Measurements from ENCODE around the gene MEF2C. TPM values are rescaled to one million over a fixed set of nuclear protein-coding genes. Genes with fewer than 3 reads are reported as not detected.

Gene MEF2C
- total RNA-seq, 1 donor from 2014 or later: 20.5 TPM

GRCh38 chr5:88836195-88836838 is 46.7 kb downstream of the MEF2C start:
- Histone ChIP-seq H3K4me3 (ENCODE audit: insufficient read depth, low read depth, low read length) (peak overlapping the region; percentile 6), H3K27me3 (ENCODE audit: insufficient read depth, low read length) (no peaks in the 10 kb centered on the region), H2AFZ (ENCODE audit: low read depth, low read length) (peak overlapping the region; percentile 50), H3K4me1 (ENCODE audit: insufficient read depth, low read length) (peaks cover 7% of the 10 kb centered on the region), H3K9me3 (ENCODE audit: insufficient read depth, low read depth, low read length) (no peaks in the 10 kb centered on the region), H3K9ac (ENCODE audit: low read length) (peak overlapping the region; percentile 59), H4K20me1 (ENCODE audit: insufficient read depth, low read length) (no peaks in the 10 kb centered on the region), H3K27ac (ENCODE audit: low read depth, low read length) (peak overlapping the region; percentile 48), H3K79me2 (ENCODE audit: insufficient read depth, low read length) (no peaks in the 10 kb centered on the region), H3K36me3 (ENCODE audit: insufficient read depth, low read length) (no peaks in the 10 kb centered on the region), H3K4me2 (ENCODE audit: low read length) (peak overlapping the region; percentile 63)
- no peaks in the 10 kb centered on the region for H3K9me3 Mint-ChIP-seq (ENCODE audit: unreplicated experiment)
- H3K27ac Mint-ChIP-seq (ENCODE audit: unreplicated experiment): no peak overlapping the region
- H3K27me3 Mint-ChIP-seq (ENCODE audit: low read depth, unreplicated experiment): no peaks in the 10 kb centered on the region
- no peak overlapping the region for H3K4me3 Mint-ChIP-seq (ENCODE audit: unreplicated experiment)
- H3K4me1 Mint-ChIP-seq (ENCODE audit: low read depth, unreplicated experiment): peaks cover 6% of the 10 kb centered on the region
- no peak for DNase-seq (ENCODE audit: low read depth)
- peak; percentile 43 for FAIRE-seq
- TF ChIP-seq EZH2 (IDR thresholded peaks at IDR 0.05; ENCODE audit: insufficient read depth, low read length) (no peak), CTCF (IDR thresholded peaks at IDR 0.05; ENCODE audit: insufficient read depth, low read depth, low read length) (no peak)
- H3K36me3 Mint-ChIP-seq (ENCODE audit: low read depth, unreplicated experiment): no peaks in the 10 kb centered on the region

- Histone ChIP-seq H3K4me1 (ENCODE audit: insufficient read depth, low read length) (peaks cover 7% of the 10 kb centered on the region), H3K4me3 (ENCODE audit: insufficient read depth, low read depth, low read length) (no peak overlapping the region), H3K9ac (ENCODE audit: low read length) (no peak overlapping the region), H4K20me1 (ENCODE audit: insufficient read depth, low read length) (no peaks in the 10 kb centered on the region), H3K9me3 (ENCODE audit: insufficient read depth, low read depth, low read length) (no peaks in the 10 kb centered on the region), H2AFZ (ENCODE audit: low read depth, low read length) (no peak overlapping the region), H3K36me3 (ENCODE audit: insufficient read depth, low read length) (no peaks in the 10 kb centered on the region), H3K27me3 (ENCODE audit: insufficient read depth, low read length) (no peaks in the 10 kb centered on the region), H3K4me2 (ENCODE audit: low read length) (no peak overlapping the region), H3K27ac (ENCODE audit: low read depth, low read length) (no peak overlapping the region), H3K79me2 (ENCODE audit: insufficient read depth, low read length) (no peaks in the 10 kb centered on the region)
- FAIRE-seq (no peak), DNase-seq (ENCODE audit: low read depth) (no peak)
- Mint-ChIP-seq H3K27me3 (ENCODE audit: low read depth, unreplicated experiment) (no peaks in the 10 kb centered on the region), H3K36me3 (ENCODE audit: low read depth, unreplicated experiment) (no peaks in the 10 kb centered on the region), H3K9me3 (ENCODE audit: unreplicated experiment) (no peaks in the 10 kb centered on the region), H3K4me1 (ENCODE audit: low read depth, unreplicated experiment) (peaks cover 6% of the 10 kb centered on the region), H3K27ac (ENCODE audit: unreplicated experiment) (no peak overlapping the region), H3K4me3 (ENCODE audit: unreplicated experiment) (no peak overlapping the region)
- TF ChIP-seq EZH2 (IDR thresholded peaks at IDR 0.05; ENCODE audit: insufficient read depth, low read length): no peak
- TF ChIP-seq CTCF (IDR thresholded peaks at IDR 0.05; ENCODE audit: insufficient read depth, low read depth, low read length): no peak
Measured at GRCh38 chr5:88834499-88834898, 48.5 kb downstream of the MEF2C start.

GRCh38 chr5:88834131-88834462 is 48.9 kb downstream of the MEF2C start:
- no peaks in the 10 kb centered on the region for H3K9me3 ChIP-seq (ENCODE audit: insufficient read depth, low read depth, low read length)
- Mint-ChIP-seq H3K9me3 (ENCODE audit: unreplicated experiment) (no peaks in the 10 kb centered on the region), H3K4me3 (ENCODE audit: unreplicated experiment) (no peak overlapping the region), H3K4me1 (ENCODE audit: low read depth, unreplicated experiment) (peaks cover 6% of the 10 kb centered on the region), H3K36me3 (ENCODE audit: low read depth, unreplicated experiment) (no peaks in the 10 kb centered on the region), H3K27me3 (ENCODE audit: low read depth, unreplicated experiment) (no peaks in the 10 kb centered on the region), H3K27ac (ENCODE audit: unreplicated experiment) (no peak overlapping the region)
- H3K4me1 ChIP-seq (ENCODE audit: insufficient read depth, low read length): peaks cover 7% of the 10 kb centered on the region
- no peaks in the 10 kb centered on the region for H4K20me1 ChIP-seq (ENCODE audit: insufficient read depth, low read length)
- DNase-seq (ENCODE audit: low read depth) (no peak), FAIRE-seq (no peak)
- no peak overlapping the region for H3K9ac ChIP-seq (ENCODE audit: low read length)
- peak overlapping the region; percentile 10 for H3K27ac ChIP-seq (ENCODE audit: low read depth, low read length)
- no peak overlapping the region for H3K4me2 ChIP-seq (ENCODE audit: low read length)
- H3K4me3 ChIP-seq (ENCODE audit: insufficient read depth, low read depth, low read length): no peak overlapping the region
- no peaks in the 10 kb centered on the region for H3K36me3 ChIP-seq (ENCODE audit: insufficient read depth, low read length)
- no peak overlapping the region for H2AFZ ChIP-seq (ENCODE audit: low read depth, low read length)
- TF ChIP-seq EZH2 (IDR thresholded peaks at IDR 0.05; ENCODE audit: insufficient read depth, low read length) (no peak), CTCF (IDR thresholded peaks at IDR 0.05; ENCODE audit: insufficient read depth, low read depth, low read length) (no peak)
- no peaks in the 10 kb centered on the region for H3K27me3 ChIP-seq (ENCODE audit: insufficient read depth, low read length)
- H3K79me2 ChIP-seq (ENCODE audit: insufficient read depth, low read length): no peaks in the 10 kb centered on the region
